Small intestine (tissue), 16 donors: ENCODE results near the gene LRP2BP. TPM values are rescaled to one million over a fixed set of nuclear protein-coding genes. Genes with fewer than 3 reads are reported as not detected.
A peak's percentile ranks its signal among the peaks of the same experiment; 100 is the strongest.

Experiments used
- DNase-seq, 2 donors: peaks; one replicate each; pipeline versions ENCODE4 v3.0.0 to v3.0.0-alpha.2; 2013
- FAIRE-seq: peaks from 2 replicates; lab custom pipeline; 2012; peaks lifted over from hg19 to GRCh38; lab: Jason Lieb, UNC
- H3K27ac ChIP-seq, 3 donors: one replicate each; pipeline ENCODE4 v1.5.1; 2013; ENCODE audit warnings: low read length in 2 of 3, mild to moderate bottlenecking in 2 of 3, control low read depth in 1 of 3, inconsistent platforms in 1 of 3, low read depth in 1 of 3, moderate library complexity in 1 of 3
- H3K27me3 ChIP-seq, 3 donors: one replicate each; pipeline ENCODE4 v1.6.1; 2013; ENCODE audit warnings: low read length in 3 of 3, inconsistent platforms in 1 of 3; ENCODE audit not compliant: control insufficient read depth in 3 of 3, insufficient read depth in 3 of 3
- H3K36me3 ChIP-seq, 3 donors: one replicate each; pipeline ENCODE4 v1.6.1; 2013; ENCODE audit warnings: low read length in 3 of 3, inconsistent platforms in 1 of 3, low read depth in 1 of 3, mild to moderate bottlenecking in 1 of 3, moderate library complexity in 1 of 3; ENCODE audit not compliant: control insufficient read depth in 3 of 3, insufficient read depth in 2 of 3
- H3K4me1 ChIP-seq, 3 donors: one replicate each; pipeline ENCODE4 v1.6.1; 2013; ENCODE audit warnings: low read length in 2 of 3, inconsistent platforms in 1 of 3, low read depth in 1 of 3, mild to moderate bottlenecking in 1 of 3, moderate library complexity in 1 of 3; ENCODE audit not compliant: control insufficient read depth in 3 of 3, insufficient read depth in 2 of 3
- H3K4me3 ChIP-seq, 3 donors: one replicate each; pipeline ENCODE4 v1.5.1; 2013; ENCODE audit warnings: low read length in 3 of 3, control low read depth in 1 of 3, inconsistent platforms in 1 of 3, low read depth in 1 of 3, mild to moderate bottlenecking in 1 of 3, moderate library complexity in 1 of 3
- H3K9me3 ChIP-seq, 2 donors: one replicate each; pipeline ENCODE4 v1.6.1; 2013; ENCODE audit warnings: low read depth in 1 of 2, low read length in 1 of 2; ENCODE audit not compliant: control insufficient read depth in 2 of 2, insufficient read depth in 1 of 2
- WGBS, 3 donors: extraction: QIAGEN DNeasy Blood & Tissue Kit; methylation state at CpG; one replicate each; pipeline ENCODE4 v1.1.7; 2013; 5-methylcytosine and 5-hydroxymethylcytosine counted together
- long read RNA-seq, 10 donors: transcript quantifications; one replicate each; lab custom pipeline, GENCODE V29; 2026
- polyA plus RNA-seq, 4 donors: library from polyadenylated mRNA; stranded (reverse) in 3 of 4; unstranded in 1 of 4; fragments of 200-250 nt in 3 of 4; fragments of 120-200 nt in 1 of 4; gene quantifications; one replicate each; pipeline versions ENCODE4 v1.2.1 to v1.2.3, GENCODE V29; 2013
- donor health status: healthy with polysubstance abuse.
- donor health status: control.
- donor health status: control.
- donor health status: Bipolar disorder and iron deficiency.
- donor health status: healthy.

LRP2BP gene
- polyA plus RNA-seq: 1 to 10 TPM in 1 of 4 donors, under 1 TPM in 2, not detected in 1; 0.21 to 1.6 (median 0.22) TPM
- long read RNA-seq, donor 1, partial matches to known transcripts: 14 of 28 reads
- long read RNA-seq, donor 1, other reads (novel, unspliced or antisense): 14 of 28 reads
- long read RNA-seq, donor 2: 0 reads
- long read RNA-seq, donor 3: 0 reads
- long read RNA-seq, donor 4: 0 reads
- long read RNA-seq, donor 5: 0 reads
- long read RNA-seq, donor 6: 0 reads
- long read RNA-seq, donor 7: 0 reads
- long read RNA-seq, donor 8: 0 reads
- long read RNA-seq, donor 9, partial matches to known transcripts: 12 of 12 reads
- long read RNA-seq, donor 9, other reads (novel, unspliced or antisense): 0 of 12 reads
- long read RNA-seq, donor 10: 0 reads

- no peak for FAIRE-seq
Observed at GRCh38 chr4:185395238-185395955, at the start of gene LRP2BP. Gene LRP2BP, minus strand, starts transcription at chr4:185395924. Its CDS starts 17,738 bp downstream, at chr4:185378186.

GRCh38 chr4:185445209-185445608 lies 49.5 kb upstream of the LRP2BP start:
- H3K4me3 ChIP-seq: no peak overlapping the region
- no peaks in the 10 kb centered on the region for H3K9me3 ChIP-seq
- no peak for DNase-seq
- H3K36me3 ChIP-seq: no peaks in the 10 kb centered on the region
- H3K27me3 ChIP-seq: no peaks in the 10 kb centered on the region
- no peak for FAIRE-seq
- H3K4me1 ChIP-seq: no peaks in the 10 kb centered on the region
- H3K27ac ChIP-seq: no peak overlapping the region
- WGBS, 3 donors: 79 to 82% (median 81%) methylated on average over 2 of the region's 2 CpGs

More at GRCh38 chr4:185395238-185395955, at the start of gene LRP2BP:
- H3K36me3 ChIP-seq: no peaks in the 10 kb centered on the region
- no peaks in the 10 kb centered on the region for H3K9me3 ChIP-seq
- peak within 1 kb of the TSS; percentile 71 to 94 (median 83) for H3K4me3 ChIP-seq
- H3K27ac ChIP-seq: peak within 1 kb of the TSS; percentile 100
- H3K4me1 ChIP-seq: peaks cover 0 to 10% (median 0%) of the 10 kb centered on the region in 3 donors
- H3K27me3 ChIP-seq: no peaks in the 10 kb centered on the region
- 1 to 5% (median 2%) methylated on average over 12 of the region's 12 CpGs for WGBS, 3 donors
- peak; percentile 42 to 48 for DNase-seq

GRCh38 chr4:185441479-185441878 lies 45.8 kb upstream of the LRP2BP start:
- Histone ChIP-seq H3K27ac (no peak overlapping the region), H3K9me3 (no peaks in the 10 kb centered on the region), H3K27me3 (peaks cover 0 to 3% (median 0%) of the 10 kb centered on the region in 3 donors), H3K4me3 (no peak overlapping the region), H3K4me1 (no peaks in the 10 kb centered on the region), H3K36me3 (no peaks in the 10 kb centered on the region)
- FAIRE-seq (no peak), DNase-seq (no peak)
- 83 to 93% (median 88%) methylated on average over 2 of the region's 2 CpGs for WGBS, 3 donors

- FAIRE-seq: no peak
- Histone ChIP-seq H3K4me3 (no peak overlapping the region), H3K9me3 (no peaks in the 10 kb centered on the region), H3K36me3 (no peaks in the 10 kb centered on the region), H3K27ac (no peak overlapping the region), H3K27me3 (peaks cover 0 to 3% (median 0%) of the 10 kb centered on the region in 3 donors), H3K4me1 (no peaks in the 10 kb centered on the region)
- no peak for DNase-seq
Observed at GRCh38 chr4:185437809-185438208, 42.1 kb upstream of the LRP2BP start.

GRCh38 chr4:185435466-185435865 lies 39.7 kb upstream of the LRP2BP start:
- no peaks in the 10 kb centered on the region for H3K4me1 ChIP-seq
- no peak for DNase-seq
- no peaks in the 10 kb centered on the region for H3K36me3 ChIP-seq
- no peaks in the 10 kb centered on the region for H3K9me3 ChIP-seq
- no peak overlapping the region for H3K4me3 ChIP-seq
- H3K27ac ChIP-seq: no peak overlapping the region
- peaks cover 0 to 3% (median 0%) of the 10 kb centered on the region in 3 donors for H3K27me3 ChIP-seq
- no peak for FAIRE-seq

DNA sequence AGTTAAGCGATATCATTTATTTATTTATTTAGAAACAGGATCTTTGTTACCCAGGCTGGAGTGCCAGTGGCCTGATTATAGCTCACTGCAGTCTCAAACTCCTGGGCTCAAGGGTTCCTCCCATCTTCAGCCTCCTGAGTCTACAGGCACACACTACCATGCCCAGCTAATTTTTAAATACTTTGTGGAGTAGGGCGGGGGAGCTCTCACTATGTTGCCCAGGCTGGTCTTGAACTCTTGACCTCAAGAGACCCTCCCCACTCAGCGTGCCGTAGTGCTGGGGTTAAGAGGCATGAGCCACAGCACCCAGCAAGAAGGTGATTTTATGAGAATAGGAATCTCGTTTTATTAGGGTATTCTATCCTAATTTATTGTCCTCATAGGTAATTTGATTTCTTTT lies 33.9 kb upstream of the LRP2BP start:
- Histone ChIP-seq H3K27me3 (no peaks in the 10 kb centered on the region), H3K36me3 (no peaks in the 10 kb centered on the region), H3K4me1 (peaks cover 0 to 7% (median 3%) of the 10 kb centered on the region in 3 donors), H3K4me3 (no peak overlapping the region), H3K9me3 (no peaks in the 10 kb centered on the region), H3K27ac (no peak overlapping the region)
- WGBS, 3 donors: 44 to 66% (median 44%) methylated on average over 5 of the region's 5 CpGs
- FAIRE-seq: no peak
- no peak for DNase-seq

- Histone ChIP-seq H3K27ac (no peak overlapping the region), H3K27me3 (no peaks in the 10 kb centered on the region), H3K4me3 (no peak overlapping the region), H3K4me1 (peaks cover 0 to 7% (median 3%) of the 10 kb centered on the region in 3 donors), H3K9me3 (no peaks in the 10 kb centered on the region), H3K36me3 (no peaks in the 10 kb centered on the region)
- DNase-seq (no peak), FAIRE-seq (no peak)
- WGBS, 3 donors: 87 to 90% (median 89%) methylated on average over 21 to 22 of the region's 22 CpGs
Observed at GRCh38 chr4:185426960-185427688, 31.4 kb upstream of the LRP2BP start.
